GM12864 (cell line): ENCODE measurements around the gene LSM7.

Source experiments
- DNase-seq: peaks from one replicate; pipeline ENCODE4 v3.0.0-alpha.2; 2011; ENCODE audit warnings: low read depth
- H3K4me3 ChIP-seq: 2 replicates; pipeline ENCODE4 v1.5.1; 2011; ENCODE audit warnings: mild to moderate bottlenecking, low read depth, low read length, control low read depth
- CTCF ChIP-seq: IDR thresholded peaks from 2 replicates; pipeline ENCODE4 v1.5.1; 2011; ENCODE audit warnings: low read depth, mild to moderate bottlenecking, moderate library complexity, low read length, control low read depth, inconsistent platforms; ENCODE audit errors: missing control alignments

The LSM7 gene

GRCh38 chr19:2273356-2274184, 54.8 kb downstream of the LSM7 start:
- TF ChIP-seq CTCF: peak; percentile 81
- peak overlapping the region; percentile 95 for H3K4me3 ChIP-seq
- DNase-seq: peak; percentile 68
